NCI-H2227 (cell line): ENCODE results near the gene DAND5.
A peak's percentile ranks its signal among the peaks of the same experiment; 100 is the strongest.
"Not testable (repeated sequence)": the region's sequence is repeated elsewhere in the genome, so short reads cannot be mapped to it uniquely, and the experiment has no call there.

Experiments
- DNase-seq: peaks from one replicate; lab custom pipeline; 2025; ENCODE audit not compliant: unreplicated experiment; lab: John Stamatoyannopoulos, UW

The DAND5 gene

DNA sequence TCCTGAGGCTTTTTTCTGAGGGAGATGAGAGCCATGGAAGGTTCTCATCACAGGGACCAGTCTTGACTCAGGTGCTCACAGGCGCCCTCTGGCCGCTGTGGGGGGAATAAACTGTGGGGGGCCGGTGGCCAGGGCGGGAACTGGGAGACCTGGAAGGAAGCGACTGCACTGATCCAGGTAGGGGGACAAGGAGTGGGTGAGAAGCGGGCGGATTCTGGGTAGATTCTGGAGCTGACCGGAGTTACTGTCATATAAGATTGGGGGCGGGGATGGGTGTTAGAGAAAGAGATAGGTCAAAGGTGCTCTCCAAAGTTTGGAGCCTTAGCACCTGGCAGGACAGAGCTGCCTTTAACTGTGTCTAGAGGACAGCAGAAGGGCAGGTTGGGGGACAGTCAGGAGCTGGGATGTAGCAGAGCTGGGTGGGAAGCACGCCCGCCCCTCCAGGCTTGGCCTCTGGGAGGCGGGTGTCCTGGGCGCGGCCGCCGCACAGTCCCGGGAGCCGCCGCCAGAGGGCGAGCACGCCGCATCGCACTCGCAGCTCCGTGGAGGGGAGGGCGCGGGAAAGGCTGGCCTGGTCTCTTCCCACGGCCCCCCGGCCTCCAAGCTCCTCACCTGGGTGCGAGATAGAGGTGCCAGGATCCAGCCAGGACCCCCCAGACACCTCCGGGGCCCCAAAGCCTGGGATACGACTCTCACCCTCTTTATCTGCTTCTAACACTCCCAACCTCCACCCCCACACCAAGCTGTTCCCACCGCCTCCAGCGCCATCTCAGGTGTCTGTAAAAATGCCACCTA is 4.2 kb upstream of the DAND5 start:
- DNase-seq: peak; percentile 83

- DNase-seq: no peak
These were observed 3.6 kb upstream of the DAND5 start for GRCh38 chr19:12965812-12966135.

GRCh38 chr19:12967907-12968306 is 1.5 kb upstream of the DAND5 start:
- no peak for DNase-seq

DNA sequence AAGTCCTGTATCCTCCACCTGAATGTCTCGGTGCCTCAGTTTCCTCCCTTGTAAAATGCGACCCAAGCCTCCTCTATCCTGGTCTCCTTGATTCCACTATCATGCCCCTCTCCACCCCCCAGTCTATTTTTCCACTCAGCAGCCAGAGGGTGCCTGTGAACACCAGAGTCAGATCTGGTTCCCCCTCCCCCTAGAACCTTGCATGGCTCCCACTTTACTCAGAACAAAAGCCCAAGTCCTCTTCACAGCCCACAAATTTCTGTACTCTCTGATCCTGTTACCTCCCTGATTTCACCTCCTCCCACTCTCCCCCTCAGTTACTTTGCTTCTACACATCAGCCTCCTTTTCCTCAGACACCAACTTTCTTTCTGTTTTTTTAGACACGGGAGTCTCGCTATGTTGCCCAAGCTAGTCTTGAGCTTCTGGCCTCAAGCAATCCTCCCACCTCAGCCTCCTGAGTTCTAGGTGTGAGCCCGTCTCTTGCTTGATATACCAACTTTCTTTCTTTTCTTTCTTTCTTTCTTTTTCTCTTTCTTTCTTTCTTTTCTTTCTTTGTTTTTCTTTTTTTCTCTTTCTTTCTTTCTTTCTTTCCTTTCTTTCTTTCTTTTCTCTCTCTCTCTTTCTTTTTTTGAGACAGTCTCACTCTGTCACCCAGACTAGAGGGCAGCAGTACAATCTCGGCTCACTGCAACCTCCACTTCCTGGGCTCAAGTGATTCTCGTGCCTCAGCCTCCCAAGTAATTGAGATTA is 869 bp downstream of the DAND5 start:
- DNase-seq: no peak

DNA sequence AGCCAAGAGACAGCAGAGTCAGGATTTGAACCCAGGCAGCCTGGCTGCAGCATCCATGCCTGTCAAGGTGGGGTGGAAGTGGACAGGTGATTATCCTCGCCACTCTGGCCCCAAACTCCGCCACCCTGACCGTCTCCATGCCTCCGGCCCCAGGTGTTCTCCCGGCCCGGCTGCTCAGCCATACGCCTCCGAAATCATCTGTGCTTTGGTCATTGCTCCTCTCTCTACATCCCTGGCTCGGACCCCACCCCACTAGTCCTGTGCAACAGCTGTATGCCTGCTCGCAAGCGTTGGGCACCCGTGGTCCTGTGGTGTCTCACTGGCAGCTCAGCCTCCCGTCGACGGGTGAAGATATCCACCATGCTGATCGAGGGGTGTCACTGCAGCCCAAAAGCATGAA is 3.9 kb downstream of the DAND5 start:
- no peak for DNase-seq

- DNase-seq: no peak
These were observed 5.2 kb downstream of the DAND5 start for GRCh38 chr19:12974301-12975220.

GRCh38 chr19:12975221-12975741 is 5.9 kb downstream of the DAND5 start:
- DNase-seq: no peak

GRCh38 chr19:12976109-12976508 is 6.7 kb downstream of the DAND5 start:
- DNase-seq: not testable (repeated sequence)

GRCh38 chr19:12979974-12980373 is 10.6 kb downstream of the DAND5 start:
- no peak for DNase-seq

GRCh38 chr19:12982648-12983047 is 13.3 kb downstream of the DAND5 start:
- no peak for DNase-seq

DNA sequence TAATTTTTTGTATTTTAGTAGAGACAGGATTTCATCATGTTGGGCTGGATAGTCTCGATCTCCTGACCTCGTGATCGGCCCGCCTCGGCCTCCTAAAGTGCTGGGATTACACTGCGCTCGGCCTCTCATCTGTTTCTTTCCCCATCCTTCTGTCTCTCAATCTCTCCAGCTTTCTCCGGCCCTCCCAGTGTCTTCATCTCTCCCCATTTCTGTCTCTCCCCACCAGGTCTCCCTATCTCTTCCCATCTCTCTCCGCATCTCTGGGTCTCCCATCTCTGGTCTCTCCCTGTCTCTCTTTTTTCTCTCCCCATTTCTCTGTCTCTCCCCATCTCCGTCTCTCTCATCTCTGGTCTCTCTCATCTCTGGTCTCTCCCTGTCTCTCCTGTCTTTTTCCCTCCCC is 13.7 kb downstream of the DAND5 start:
- DNase-seq: no peak

DNA sequence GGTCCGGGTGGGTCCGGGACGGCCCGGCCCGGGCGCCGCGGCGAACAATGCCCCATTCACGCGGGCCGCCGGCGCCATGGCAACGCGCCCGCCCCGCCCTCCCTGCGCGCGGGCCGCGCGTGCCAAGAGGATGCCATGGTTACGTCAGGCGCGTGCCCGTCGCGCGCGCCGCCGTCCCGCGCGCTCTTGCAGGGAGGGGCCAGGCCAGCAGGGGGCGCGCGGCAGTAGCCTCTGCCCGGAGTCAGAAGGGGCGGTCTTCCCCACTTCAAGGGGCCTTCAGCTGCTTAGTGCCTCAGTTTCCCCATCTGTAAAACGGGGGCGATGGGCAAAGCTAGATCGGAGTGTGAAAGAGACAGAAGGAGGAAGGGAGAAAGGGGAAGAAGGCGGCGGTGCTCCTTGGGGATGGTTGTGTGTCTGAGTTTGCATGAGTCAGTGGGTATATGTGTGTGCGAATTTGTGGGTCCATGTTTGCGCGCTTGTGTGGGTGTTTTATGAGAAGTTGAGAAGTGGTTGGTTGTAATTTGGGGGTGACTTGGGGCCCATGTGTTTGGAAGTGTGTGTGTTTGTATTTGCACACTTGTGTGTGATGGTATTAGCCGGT is 14.3 kb downstream of the DAND5 start:
- peak; percentile 86 for DNase-seq

DNA sequence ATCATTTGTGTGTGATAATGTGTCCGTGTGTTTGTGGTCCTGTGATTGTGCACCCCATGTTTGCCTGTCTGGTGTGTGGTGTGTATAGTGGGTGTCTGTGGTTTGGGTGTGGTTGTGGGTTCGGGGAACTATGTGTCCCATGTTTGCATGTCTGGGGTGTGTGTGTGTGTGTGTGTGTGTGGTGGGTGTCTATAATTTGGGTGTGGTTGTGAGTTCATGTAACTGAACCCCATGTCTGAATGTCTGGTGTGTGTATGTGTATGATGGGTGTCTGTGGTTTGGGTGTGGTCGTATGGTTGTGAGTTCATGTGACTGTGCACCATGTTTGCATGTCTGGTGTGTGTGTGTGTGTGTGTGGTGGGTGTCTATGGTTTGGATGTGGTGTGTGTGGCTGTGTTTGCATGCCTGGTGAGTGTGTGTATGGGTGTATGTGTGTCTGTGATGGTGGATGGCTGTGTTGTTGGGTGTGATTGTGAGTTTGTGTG is 14.8 kb downstream of the DAND5 start:
- no peak for DNase-seq

- DNase-seq: no peak
These were observed 15.3 kb downstream of the DAND5 start for GRCh38 chr19:12984683-12985048.

- DNase-seq: no peak
These were observed 15.8 kb downstream of the DAND5 start for GRCh38 chr19:12985049-12985776.

DNA sequence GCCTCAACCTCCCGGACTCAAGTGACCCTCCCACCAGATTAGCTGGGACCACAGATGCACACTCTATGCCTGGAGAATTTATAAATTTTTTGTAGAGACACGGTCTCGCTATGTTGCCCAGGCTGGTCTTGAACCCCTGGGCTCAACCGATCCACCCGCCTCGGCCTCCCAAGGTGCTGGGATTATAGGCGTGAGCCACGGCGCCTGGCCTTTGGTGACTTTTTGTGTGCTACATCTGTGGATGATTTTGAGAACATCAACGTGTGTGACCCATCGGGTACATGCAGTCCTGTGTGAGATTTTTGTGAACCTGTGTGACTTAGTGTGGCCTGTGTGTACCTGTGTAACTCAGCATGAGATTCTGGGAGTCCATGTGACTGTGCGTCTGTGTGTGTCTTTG is 17.4 kb downstream of the DAND5 start:
- DNase-seq: no peak

DNA sequence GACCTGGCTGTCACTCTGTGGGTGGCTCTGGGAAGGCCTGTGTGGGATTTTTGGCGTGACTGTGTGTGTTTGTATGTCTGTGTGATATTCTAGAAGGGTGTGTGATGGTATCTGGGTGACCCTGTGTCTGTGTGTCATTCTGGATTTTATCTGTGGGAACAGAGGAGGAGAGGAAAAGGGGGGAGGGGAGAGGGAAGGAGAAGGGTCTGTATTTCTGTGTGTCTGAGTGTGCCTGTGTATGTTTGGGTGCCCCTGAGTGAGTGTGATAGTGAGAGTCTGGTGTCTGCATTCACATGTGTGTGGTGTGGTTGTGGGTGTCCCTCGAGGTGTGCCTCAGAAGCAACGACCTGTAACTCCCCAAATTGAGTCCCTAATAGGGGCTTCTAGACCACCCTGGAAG is 17.8 kb downstream of the DAND5 start:
- no peak for DNase-seq

GRCh38 chr19:12987781-12988180 is 18.4 kb downstream of the DAND5 start:
- no peak for DNase-seq

DNA sequence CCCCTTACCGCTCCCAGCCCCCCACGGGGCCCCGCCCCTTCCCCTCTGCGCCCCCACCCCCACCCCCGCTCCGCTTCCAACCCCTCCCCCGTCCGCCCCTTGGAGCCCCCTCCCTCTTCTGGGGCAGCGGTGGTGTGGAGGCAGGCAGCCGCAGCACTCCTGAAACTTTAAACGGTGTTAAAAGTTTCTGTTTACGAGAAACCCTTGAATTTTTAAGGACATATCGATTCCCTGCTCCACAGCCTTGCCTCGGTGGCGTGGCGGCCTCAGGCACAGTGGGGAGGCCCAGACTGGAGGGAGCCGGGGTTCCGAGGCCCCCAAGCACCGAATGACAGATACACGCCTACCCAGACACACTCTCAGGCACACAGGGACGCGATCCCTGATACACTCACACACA is 21.1 kb downstream of the DAND5 start:
- DNase-seq: no peak

DNA sequence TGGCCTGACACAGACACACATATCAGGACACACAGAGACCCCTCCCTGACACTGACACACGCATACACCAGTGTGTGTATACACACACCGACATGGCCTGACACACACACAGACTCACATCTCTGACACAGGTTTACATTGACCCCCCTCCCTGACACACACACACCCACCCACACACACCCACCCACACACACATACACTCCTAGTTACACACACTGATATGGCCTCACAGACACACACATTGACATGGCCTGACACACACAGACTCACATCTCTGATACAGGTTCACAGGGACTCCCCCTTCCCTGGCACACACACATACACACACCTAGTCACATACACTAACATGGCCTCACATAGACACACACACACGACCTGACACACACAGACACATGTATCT is 21.5 kb downstream of the DAND5 start:
- DNase-seq: no peak
